IMR-90 (cell line): Measurements from ENCODE around the gene JPH3.

Source experiments
- CEBPB ChIP-seq: IDR thresholded peaks from 2 replicates; pipeline ENCODE4 v1.6.1; 2012; ENCODE audit warnings: low read depth, low read length, improper control_type of control experiment
- CHD1 ChIP-seq: IDR thresholded peaks from 2 replicates; pipeline ENCODE4 v1.6.1; 2012; ENCODE audit warnings: low read depth, low read length, improper control_type of control experiment
- POLR2A ChIP-seq: IDR thresholded peaks from 2 replicates; pipeline ENCODE4 v1.6.1; 2012; ENCODE audit warnings: mild to moderate bottlenecking, low read depth, low read length
- RAD21 ChIP-seq: IDR thresholded peaks from 2 replicates; pipeline ENCODE4 v1.6.1; 2012; ENCODE audit warnings: low read length, improper control_type of control experiment
- RFX5 ChIP-seq: IDR thresholded peaks from 2 replicates; pipeline ENCODE4 v1.8.0; 2012; ENCODE audit warnings: low read depth, mild to moderate bottlenecking, low read length, moderate library complexity
- SMC3 ChIP-seq: fragments of 150-350 bp; IDR thresholded peaks from 2 replicates; pipeline ENCODE4 v1.6.1; 2016; ENCODE audit warnings: low read depth, mild to moderate bottlenecking, antibody characterized with exemption, low read length, moderate library complexity
- TF ChIP-seq, protein P1 (sequence below): conservative IDR thresholded peaks from 2 replicates; pipeline ENCODE4 v1.5.1; 2012; ENCODE audit warnings: mild to moderate bottlenecking, low read depth, low read length, improper control_type of control experiment
- TF ChIP-seq, protein P2 (sequence below): fragments of 150-350 bp; IDR thresholded peaks from 2 replicates; pipeline ENCODE4 v1.6.1; 2016; ENCODE audit warnings: low read depth, mild to moderate bottlenecking, low read length, moderate library complexity, borderline replicate concordance
- TF ChIP-seq, protein P3 (sequence below): fragments of 150-350 bp; IDR thresholded peaks from 2 replicates; pipeline ENCODE4 v1.6.1; 2017; ENCODE audit warnings: mild to moderate bottlenecking, antibody characterized with exemption, low read length, low read depth

DNA sequence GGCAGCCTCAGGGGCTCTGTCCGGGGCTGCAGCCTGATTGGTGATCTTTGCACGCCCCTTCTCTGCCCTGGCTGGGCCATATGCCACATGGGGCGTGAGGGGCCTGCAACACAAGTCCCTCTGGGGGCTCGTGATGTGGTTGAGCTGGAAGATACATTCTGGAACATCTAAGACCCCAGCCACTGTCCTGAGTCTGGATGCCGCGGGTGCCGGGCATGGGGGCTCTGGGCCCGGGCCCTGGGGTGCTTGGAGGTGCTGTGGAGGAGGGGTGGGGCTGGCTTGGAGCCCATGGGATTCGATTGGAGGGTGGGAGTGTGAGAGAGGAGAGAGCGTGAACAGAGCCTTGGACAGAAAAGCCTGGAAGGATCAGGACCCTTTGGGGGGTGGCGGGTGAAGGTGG, 39.4 kb downstream of the JPH3 start:
- TF ChIP-seq, protein P1, sequence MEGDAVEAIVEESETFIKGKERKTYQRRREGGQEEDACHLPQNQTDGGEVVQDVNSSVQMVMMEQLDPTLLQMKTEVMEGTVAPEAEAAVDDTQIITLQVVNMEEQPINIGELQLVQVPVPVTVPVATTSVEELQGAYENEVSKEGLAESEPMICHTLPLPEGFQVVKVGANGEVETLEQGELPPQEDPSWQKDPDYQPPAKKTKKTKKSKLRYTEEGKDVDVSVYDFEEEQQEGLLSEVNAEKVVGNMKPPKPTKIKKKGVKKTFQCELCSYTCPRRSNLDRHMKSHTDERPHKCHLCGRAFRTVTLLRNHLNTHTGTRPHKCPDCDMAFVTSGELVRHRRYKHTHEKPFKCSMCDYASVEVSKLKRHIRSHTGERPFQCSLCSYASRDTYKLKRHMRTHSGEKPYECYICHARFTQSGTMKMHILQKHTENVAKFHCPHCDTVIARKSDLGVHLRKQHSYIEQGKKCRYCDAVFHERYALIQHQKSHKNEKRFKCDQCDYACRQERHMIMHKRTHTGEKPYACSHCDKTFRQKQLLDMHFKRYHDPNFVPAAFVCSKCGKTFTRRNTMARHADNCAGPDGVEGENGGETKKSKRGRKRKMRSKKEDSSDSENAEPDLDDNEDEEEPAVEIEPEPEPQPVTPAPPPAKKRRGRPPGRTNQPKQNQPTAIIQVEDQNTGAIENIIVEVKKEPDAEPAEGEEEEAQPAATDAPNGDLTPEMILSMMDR: no peak
- TF ChIP-seq POLR2A: no peak
- TF ChIP-seq RFX5: no peak
- TF ChIP-seq, protein P2, sequence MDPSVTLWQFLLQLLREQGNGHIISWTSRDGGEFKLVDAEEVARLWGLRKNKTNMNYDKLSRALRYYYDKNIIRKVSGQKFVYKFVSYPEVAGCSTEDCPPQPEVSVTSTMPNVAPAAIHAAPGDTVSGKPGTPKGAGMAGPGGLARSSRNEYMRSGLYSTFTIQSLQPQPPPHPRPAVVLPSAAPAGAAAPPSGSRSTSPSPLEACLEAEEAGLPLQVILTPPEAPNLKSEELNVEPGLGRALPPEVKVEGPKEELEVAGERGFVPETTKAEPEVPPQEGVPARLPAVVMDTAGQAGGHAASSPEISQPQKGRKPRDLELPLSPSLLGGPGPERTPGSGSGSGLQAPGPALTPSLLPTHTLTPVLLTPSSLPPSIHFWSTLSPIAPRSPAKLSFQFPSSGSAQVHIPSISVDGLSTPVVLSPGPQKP: no peak
- no peak for TF ChIP-seq CEBPB
- TF ChIP-seq RAD21: no peak
- no peak for TF ChIP-seq SMC3
- TF ChIP-seq, protein P3, sequence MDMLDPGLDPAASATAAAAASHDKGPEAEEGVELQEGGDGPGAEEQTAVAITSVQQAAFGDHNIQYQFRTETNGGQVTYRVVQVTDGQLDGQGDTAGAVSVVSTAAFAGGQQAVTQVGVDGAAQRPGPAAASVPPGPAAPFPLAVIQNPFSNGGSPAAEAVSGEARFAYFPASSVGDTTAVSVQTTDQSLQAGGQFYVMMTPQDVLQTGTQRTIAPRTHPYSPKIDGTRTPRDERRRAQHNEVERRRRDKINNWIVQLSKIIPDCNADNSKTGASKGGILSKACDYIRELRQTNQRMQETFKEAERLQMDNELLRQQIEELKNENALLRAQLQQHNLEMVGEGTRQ: no peak
- no peak for TF ChIP-seq CHD1
